Heart right ventricle (tissue), 16 donors: Measurements from ENCODE around the gene MXD3. TPM values are rescaled to one million over a fixed set of nuclear protein-coding genes. Genes with fewer than 3 reads are reported as not detected.
A peak's percentile ranks its signal among the peaks of the same experiment; 100 is the strongest.

Source experiments
- ATAC-seq, 8 donors: fragments of 200-7000 bp; cut with Tn5 transposase; one replicate each; pipeline ENCODE4 v1.9.1; 2020; ENCODE audit warnings: mild to moderate bottlenecking in 8 of 8, moderate library complexity in 8 of 8, moderate number of reproducible peaks in 1 of 8
- DNase-seq, 2 donors: peaks; one replicate each; pipeline ENCODE4 v3.0.0-alpha.2; 2020
- H3K27ac ChIP-seq, 10 donors: fragments of 200-600 bp; sonication (generic) in 2 of 10; one replicate each; pipeline versions ENCODE4 v1.5.0 to v1.8.0; 2020 to 2022; ENCODE audit warnings: mild to moderate bottlenecking in 3 of 10
- H3K27me3 ChIP-seq, 7 donors: fragments of 200-600 bp; one replicate each; pipeline ENCODE4 v1.8.0; 2021 to 2022; ENCODE audit warnings: mild to moderate bottlenecking in 2 of 7
- H3K36me3 ChIP-seq, 9 donors: fragments of 200-600 bp; sonication (generic) in 1 of 9; one replicate each; pipeline versions ENCODE4 v1.5.0 to v1.8.0; 2020 to 2022; ENCODE audit warnings: mild to moderate bottlenecking in 2 of 9
- H3K4me1 ChIP-seq, 9 donors: fragments of 200-600 bp; sonication (generic) in 1 of 9; one replicate each; pipeline versions ENCODE4 v1.5.0 to v1.8.0; 2020 to 2022; ENCODE audit warnings: mild to moderate bottlenecking in 4 of 9
- H3K4me3 ChIP-seq, 10 donors: fragments of 200-600 bp; sonication (generic) in 2 of 10; one replicate each; pipeline versions ENCODE4 v1.5.0 to v1.8.0; 2020 to 2022; ENCODE audit warnings: mild to moderate bottlenecking in 7 of 10, moderate library complexity in 2 of 10
- H3K9me3 ChIP-seq, 11 donors: fragments of 200-600 bp in 10 of 11; sonication (generic) in 2 of 11; one replicate each; pipeline versions ENCODE4 v1.5.0 to v1.8.0; 2013 to 2022; ENCODE audit warnings: mild to moderate bottlenecking in 2 of 11, control low read depth in 1 of 11, moderate library complexity in 1 of 11
- CTCF ChIP-seq, 9 donors: fragments of 200-600 bp; sonication (generic) in 2 of 9; IDR thresholded peaks; one replicate each; pipeline versions ENCODE4 v1.5.0 to v1.8.0; 2021 to 2022; ENCODE audit warnings: antibody characterized with exemption in 9 of 9, mild to moderate bottlenecking in 5 of 9, moderate library complexity in 1 of 9
- WGBS, 2 donors: extraction: QIAGEN DNeasy Blood & Tissue Kit; methylation state at CpG; one replicate each; pipeline ENCODE4 v1.1.7; 2013; ENCODE audit warnings: inconsistent platforms in 1 of 2; 5-methylcytosine and 5-hydroxymethylcytosine counted together
- intact Hi-C, 10 donors: fragments of 100-400 bp; cut with DNase I; formaldehyde crosslinking; loops; one replicate each; pipeline versions ENCODE4 v1.11.1 to v1.14.2; 2022
- polyA plus RNA-seq, 2 donors: library from polyadenylated mRNA; stranded (reverse); fragments of 200-250 nt; gene quantifications; one replicate each; pipeline ENCODE4 v1.2.3, GENCODE V29; 2013
- total RNA-seq, 10 donors: library from RNA; stranded (reverse); fragmentation: NEBNext Ultra II Directional in 3 of 10; extraction: Animal tissue kit (Norgen Biotek cat#: 25700) in 3 of 10; gene quantifications; one replicate each; pipeline versions ENCODE4 v1.2.1 to v1.2.4, GENCODE V29; 2021 to 2023
- donor health status: Arrhythmogenic right ventricular cardiomyopathy.
- donor health status: ischemic (EF 13 %, LVEDD 7.1; RV severe dilation, severe dysfunction).
- donor health status: healthy with polysubstance abuse.
- donor health status: DM: no; HTN: yes; CAD: no.
- donor health status: DM: no; HTN: no; CAD: no.
- donor health status: ischemic (EF 25% LVEDD 6.9; RV normal size, moderate dysfunction).
- donor health status: ischemic (EF 25% LVEDD 5.7; RV mildly dilated, moderate dysfunction).
- donor health status: healthy.
- donor health status: DM: yes; HTN: yes; CAD: no.
- donor health status: Ischemic cardiomyopathy.
- donor health status: ischemic (EF 35%, LVEDD 5.7; RV mildly dilated, moderate dysfunction).
- donor health status: nonischemic (EF 11% LVEDD 7.7; RV severe dilation, severe dysfunction).
- donor health status: DM: yes; HTN: yes; CAD: no.
- donor health status: PGD.
- donor health status: ischemic (EF 29% LVEDD 5.4; RV normal size, mild dysfunction).
- donor health status: nonischemic (EF 23%, LVEDD 6.1; RV moderate dilation, normal function).

MXD3 gene
- total and polyA plus RNA-seq, 12 donors = 1.2 to 7.1 (median 2.6) TPM

GRCh38 chr5:177319913-177320588 lies 8.4 kb upstream of the MXD3 start:
- no peak overlapping the region for H3K27ac ChIP-seq
- DNase-seq (no peak), ATAC-seq (no peak)
- no peak overlapping the region for H3K4me3 ChIP-seq
- H3K27me3 ChIP-seq = no peaks in the 10 kb centered on the region
- intact Hi-C loops = loop anchor here in 8 of 10 donors (2.0 to 10.0 kb wide), 10 partner anchors 32 to 185 kb away; partner anchors contain the start of genes DOK3 (in 1 of the 8), LMAN2 (in 1 of the 8) and PDLIM7 (in 1 of the 8)
- H3K4me1 ChIP-seq = peaks cover 0 to 11% (median 0%) of the 10 kb centered on the region in 9 donors
- H3K9me3 ChIP-seq = no peaks in the 10 kb centered on the region
- 96 to 97% methylated on average over 14 of the region's 14 CpGs for WGBS, 2 donors
- no peak for TF ChIP-seq CTCF (IDR thresholded peaks at IDR 0.05)
- peaks cover 0 to 20% (median 0%) of the 10 kb centered on the region in 9 donors for H3K36me3 ChIP-seq

DNA sequence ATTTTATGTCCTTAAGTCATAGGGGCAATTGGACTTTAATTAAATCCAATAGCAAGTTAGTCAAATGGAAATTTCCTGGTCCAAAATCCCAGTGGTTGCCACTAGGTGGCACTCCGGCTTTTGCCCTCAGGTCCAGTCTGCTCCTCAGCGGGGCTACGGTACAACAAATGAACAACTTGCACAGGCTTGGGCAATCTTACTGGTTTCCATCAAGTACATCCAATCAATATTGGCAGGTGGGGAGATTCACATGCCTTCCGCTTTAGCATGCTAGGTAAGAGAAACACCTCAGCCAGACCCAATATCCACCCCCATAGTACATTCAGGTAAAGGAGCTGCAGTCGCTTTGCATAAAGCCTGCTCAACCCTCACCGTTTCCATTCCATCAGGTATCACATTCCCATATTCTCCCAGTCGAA lies 6.3 kb upstream of the MXD3 start:
- WGBS, 2 donors = 32 to 33% methylated on average over 7 of the region's 7 CpGs
- H3K4me3 ChIP-seq = no peak overlapping the region
- no peaks in the 10 kb centered on the region for H3K9me3 ChIP-seq
- ATAC-seq = peak in 7 of 8 donors; percentile 45 to 67 (median 57)
- peak in 1 of 2 donors; percentile 70 for DNase-seq
- intact Hi-C loops = loop anchor here in 7 of 10 donors (2.0 to 10.0 kb wide), 9 partner anchors 34 to 187 kb away; partner anchors contain the start of genes DOK3 (in 1 of the 7), LMAN2 (in 1 of the 7) and PDLIM7 (in 1 of the 7)
- peak; percentile 72 to 91 (median 85) for TF ChIP-seq CTCF (IDR thresholded peaks at IDR 0.05)
- H3K27me3 ChIP-seq = no peaks in the 10 kb centered on the region
- peaks cover 0 to 16% (median 0%) of the 10 kb centered on the region in 9 donors for H3K36me3 ChIP-seq
- H3K4me1 ChIP-seq = peaks cover 0 to 14% (median under 1%) of the 10 kb centered on the region in 9 donors
- H3K27ac ChIP-seq = no peak overlapping the region

- Histone ChIP-seq H3K4me1 (peaks cover 14 to 32% (median 19%) of the 10 kb centered on the region in 9 donors), H3K27ac (no peak overlapping the region), H3K36me3 (peaks cover 0 to 16% (median 0%) of the 10 kb centered on the region in 9 donors), H3K4me3 (no peak overlapping the region), H3K27me3 (no peaks in the 10 kb centered on the region), H3K9me3 (no peaks in the 10 kb centered on the region)
- ATAC-seq (no peak), DNase-seq (no peak)
- intact Hi-C loops = loop anchor here in 6 of 10 donors (5.0 to 10.0 kb wide), 8 partner anchors 36 to 189 kb away; partner anchors contain the start of genes DOK3 (in 1 of the 6), LMAN2 (in 1 of the 6) and PDLIM7 (in 1 of the 6)
- 81 to 97% methylated on average over 3 of the region's 3 CpGs for WGBS, 2 donors
- TF ChIP-seq CTCF (IDR thresholded peaks at IDR 0.05) = no peak
Observed at GRCh38 chr5:177316005-177316404, 4.3 kb upstream of the MXD3 start.

GRCh38 chr5:177315411-177315810 lies 3.7 kb upstream of the MXD3 start:
- no peaks in the 10 kb centered on the region for H3K9me3 ChIP-seq
- no peak for DNase-seq
- WGBS, 2 donors = 93 to 94% methylated on average over 7 of the region's 7 CpGs
- H3K4me3 ChIP-seq = no peak overlapping the region
- H3K4me1 ChIP-seq = peaks cover 14 to 32% (median 25%) of the 10 kb centered on the region in 9 donors
- TF ChIP-seq CTCF (IDR thresholded peaks at IDR 0.05) = no peak
- no peak for ATAC-seq
- no peak overlapping the region for H3K27ac ChIP-seq
- intact Hi-C loops = loop anchor here in 6 of 10 donors (5.0 to 10.0 kb wide), 8 partner anchors 37 to 189 kb away; partner anchors contain the start of genes DOK3 (in 1 of the 6), LMAN2 (in 1 of the 6) and PDLIM7 (in 1 of the 6)
- H3K27me3 ChIP-seq = no peaks in the 10 kb centered on the region
- peaks cover 0 to 12% (median 0%) of the 10 kb centered on the region in 9 donors for H3K36me3 ChIP-seq
